ENCODE data around the gene RNF126.
A peak's percentile ranks its signal among the peaks of the same experiment; 100 is the strongest.
"Not testable (repeated sequence)": the region's sequence is repeated elsewhere in the genome, so short reads cannot be mapped to it uniquely, and the experiment has no call there.

Gene RNF126

DNA sequence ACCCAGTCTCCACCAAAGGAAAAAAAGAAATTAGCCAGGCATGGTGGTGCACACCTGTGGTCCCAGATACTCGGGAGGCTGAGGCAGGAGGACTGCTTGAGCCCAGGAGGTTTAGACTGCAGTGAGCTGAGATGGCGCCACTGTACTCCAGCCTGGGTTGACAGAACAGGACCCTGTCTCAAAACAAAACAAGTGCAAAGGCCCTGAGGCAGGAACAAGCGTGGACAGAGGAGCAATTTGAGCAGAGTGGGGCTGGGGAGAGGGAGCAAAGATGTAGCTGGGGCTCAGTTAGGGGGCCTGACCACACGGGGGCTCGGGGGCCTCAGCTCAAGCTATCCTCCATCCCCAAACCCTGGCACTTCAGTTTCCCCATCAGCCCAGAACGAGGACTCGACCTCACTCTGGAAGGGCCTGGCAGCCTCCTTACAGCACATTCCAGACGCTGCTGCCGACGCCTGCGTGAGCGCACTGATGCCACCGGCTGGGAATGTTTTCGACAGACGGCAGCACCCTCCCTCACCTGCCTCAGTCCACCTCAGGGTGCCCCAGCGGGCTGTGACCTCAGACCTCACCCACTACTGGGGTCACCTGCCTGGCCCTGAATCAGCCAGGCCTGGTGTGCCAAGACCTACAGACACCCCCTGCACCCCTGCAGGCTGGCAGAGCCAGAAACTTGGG, 27.9 kb downstream of the RNF126 start:
- in situ Hi-C loops (cut with HindIII; ENCODE audit: low sequenced_read_pairs) = no loop called here
- no peak overlapping the region for H3K4me3 ChIP-seq (ENCODE audit: low read depth, low read length)
- no peak for DNase-seq (ENCODE audit: low read depth, low spot score)
- TF ChIP-seq, protein P1, sequence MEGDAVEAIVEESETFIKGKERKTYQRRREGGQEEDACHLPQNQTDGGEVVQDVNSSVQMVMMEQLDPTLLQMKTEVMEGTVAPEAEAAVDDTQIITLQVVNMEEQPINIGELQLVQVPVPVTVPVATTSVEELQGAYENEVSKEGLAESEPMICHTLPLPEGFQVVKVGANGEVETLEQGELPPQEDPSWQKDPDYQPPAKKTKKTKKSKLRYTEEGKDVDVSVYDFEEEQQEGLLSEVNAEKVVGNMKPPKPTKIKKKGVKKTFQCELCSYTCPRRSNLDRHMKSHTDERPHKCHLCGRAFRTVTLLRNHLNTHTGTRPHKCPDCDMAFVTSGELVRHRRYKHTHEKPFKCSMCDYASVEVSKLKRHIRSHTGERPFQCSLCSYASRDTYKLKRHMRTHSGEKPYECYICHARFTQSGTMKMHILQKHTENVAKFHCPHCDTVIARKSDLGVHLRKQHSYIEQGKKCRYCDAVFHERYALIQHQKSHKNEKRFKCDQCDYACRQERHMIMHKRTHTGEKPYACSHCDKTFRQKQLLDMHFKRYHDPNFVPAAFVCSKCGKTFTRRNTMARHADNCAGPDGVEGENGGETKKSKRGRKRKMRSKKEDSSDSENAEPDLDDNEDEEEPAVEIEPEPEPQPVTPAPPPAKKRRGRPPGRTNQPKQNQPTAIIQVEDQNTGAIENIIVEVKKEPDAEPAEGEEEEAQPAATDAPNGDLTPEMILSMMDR (IDR thresholded peaks at IDR 0.05; ENCODE audit: low read depth, low read length) = no peak

DNA sequence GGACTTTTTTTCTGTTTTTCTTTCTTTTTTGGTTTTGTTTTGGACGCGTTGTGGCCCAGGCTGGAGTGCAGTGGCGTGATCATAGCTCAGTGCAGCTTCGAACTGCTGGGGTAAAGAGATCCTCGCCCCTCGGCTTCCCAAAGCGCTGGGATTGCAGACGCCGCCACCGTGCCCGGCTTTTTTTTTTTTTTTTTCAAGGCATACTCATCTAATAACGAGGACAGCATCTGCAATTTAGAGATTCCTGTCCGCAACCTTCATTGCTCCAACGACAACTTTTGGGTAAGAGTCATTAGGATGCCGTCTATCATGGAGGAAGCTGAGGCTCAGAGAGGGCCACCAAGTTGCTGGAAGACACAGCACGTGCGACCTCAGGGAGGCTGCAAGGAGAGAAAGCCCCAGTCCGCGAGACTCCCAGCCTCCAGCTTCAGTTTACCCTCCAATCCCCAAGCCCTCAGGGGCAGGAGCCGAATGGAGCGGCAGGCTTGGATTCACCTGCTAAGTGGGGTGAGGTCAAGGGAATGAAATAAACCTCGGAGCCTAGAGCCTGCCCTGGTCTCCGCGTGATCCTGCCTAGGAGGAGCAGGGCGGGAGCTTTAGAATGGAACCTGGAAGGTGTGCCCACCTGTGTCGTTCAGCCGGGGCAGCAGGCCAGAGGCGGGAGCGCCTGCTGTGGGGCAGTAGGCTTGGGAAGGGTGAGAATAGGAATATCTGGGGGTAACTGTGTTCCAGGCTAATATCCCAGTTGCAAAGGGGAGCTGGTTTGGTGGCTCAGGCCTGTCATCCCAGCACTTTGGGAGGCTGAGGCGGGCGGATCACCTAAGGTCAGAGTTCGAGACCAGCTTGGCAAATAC, 29.0 kb downstream of the RNF126 start:
- in situ Hi-C loops (cut with HindIII; ENCODE audit: low sequenced_read_pairs) = no loop called here
- TF ChIP-seq, protein P1 (IDR thresholded peaks at IDR 0.05; ENCODE audit: low read depth, low read length) = no peak

DNA sequence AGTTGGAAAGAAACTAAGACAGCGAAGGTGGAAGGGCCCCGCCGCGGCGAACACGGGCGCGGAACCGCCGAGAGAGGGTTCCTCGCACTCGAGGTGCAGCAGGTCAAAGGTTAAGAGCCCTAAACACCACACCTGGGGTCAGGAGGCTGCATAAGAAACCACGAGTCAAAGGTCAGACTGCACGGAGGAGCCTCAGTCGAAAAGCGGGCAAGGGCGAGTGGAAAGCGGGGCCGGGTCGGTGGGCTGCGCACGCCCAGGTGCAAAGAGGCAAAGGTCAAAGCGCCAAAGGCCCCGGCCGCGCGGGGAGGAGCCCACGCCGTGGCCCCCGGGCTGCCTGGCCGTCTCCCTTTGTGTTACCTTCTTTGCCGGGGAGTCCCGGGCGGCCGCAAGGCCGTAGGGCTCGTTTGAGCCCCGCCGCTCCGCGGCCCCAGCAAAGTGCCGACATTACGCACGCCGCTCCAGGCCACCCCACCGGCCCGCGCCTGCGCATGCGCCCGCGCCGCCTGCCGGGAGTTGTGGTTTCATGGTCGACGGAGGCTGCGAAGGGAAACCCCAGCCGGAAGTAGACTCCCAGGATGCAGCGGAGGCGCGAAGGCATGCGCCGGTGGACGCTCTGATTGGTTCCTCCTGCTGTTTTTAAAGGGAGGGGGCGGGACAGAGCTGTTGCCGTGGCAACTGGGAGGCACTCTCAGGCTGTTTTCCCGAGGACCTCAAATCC, 29.8 kb downstream of the RNF126 start, which contains the start of gene POLRMT:
Gene POLRMT, minus strand, starts transcription at position 470 of the 718 bp plus-strand sequence. Its CDS starts 25 bp downstream, at position 445.
- peak; percentile 99 for DNase-seq (ENCODE audit: low read depth, low spot score)
- in situ Hi-C loops (cut with HindIII; ENCODE audit: low sequenced_read_pairs) = no loop called here
- H3K4me3 ChIP-seq (ENCODE audit: low read depth, low read length) = peak within 1 kb of the TSS; percentile 83
- TF ChIP-seq, protein P1 (IDR thresholded peaks at IDR 0.05; ENCODE audit: low read depth, low read length) = no peak

More for the DNA sequence above, 29.0 kb downstream of the RNF126 start:
- DNase-seq (ENCODE audit: low read depth, low spot score) = no peak
- peak overlapping the region; percentile 83 for H3K4me3 ChIP-seq (ENCODE audit: low read depth, low read length)

DNA sequence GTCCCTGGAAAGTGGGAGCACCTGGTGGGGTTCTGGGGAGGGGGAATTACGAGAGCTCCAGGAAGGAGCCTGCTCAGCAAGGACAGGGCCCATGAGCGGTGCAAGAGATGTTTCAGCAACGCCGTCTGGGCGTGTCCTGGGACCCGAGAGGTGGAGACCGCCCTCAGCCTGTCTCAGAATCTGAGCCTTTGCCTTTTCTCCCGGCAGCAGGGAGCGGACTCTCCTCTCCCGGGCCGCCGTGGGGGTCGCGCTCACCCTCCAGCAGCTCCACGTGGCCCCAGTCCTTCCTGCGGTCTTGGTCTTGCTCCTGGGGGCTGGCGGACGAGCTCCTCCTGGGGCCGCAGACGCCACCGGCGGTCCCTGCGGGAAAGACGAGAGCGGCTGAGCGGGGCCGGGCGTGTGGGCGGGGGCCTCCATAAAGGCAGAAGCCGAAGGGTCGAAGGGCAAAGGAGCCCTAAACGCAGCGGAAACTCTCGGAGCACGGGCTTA, 30.4 kb downstream of the RNF126 start:
- in situ Hi-C loops (cut with HindIII; ENCODE audit: low sequenced_read_pairs) = no loop called here
- H3K4me3 ChIP-seq (ENCODE audit: low read depth, low read length) = peak overlapping the region; percentile 78
- TF ChIP-seq, protein P1 (IDR thresholded peaks at IDR 0.05; ENCODE audit: low read depth, low read length) = no peak
- peak; percentile 66 for DNase-seq (ENCODE audit: low read depth, low spot score)

DNA sequence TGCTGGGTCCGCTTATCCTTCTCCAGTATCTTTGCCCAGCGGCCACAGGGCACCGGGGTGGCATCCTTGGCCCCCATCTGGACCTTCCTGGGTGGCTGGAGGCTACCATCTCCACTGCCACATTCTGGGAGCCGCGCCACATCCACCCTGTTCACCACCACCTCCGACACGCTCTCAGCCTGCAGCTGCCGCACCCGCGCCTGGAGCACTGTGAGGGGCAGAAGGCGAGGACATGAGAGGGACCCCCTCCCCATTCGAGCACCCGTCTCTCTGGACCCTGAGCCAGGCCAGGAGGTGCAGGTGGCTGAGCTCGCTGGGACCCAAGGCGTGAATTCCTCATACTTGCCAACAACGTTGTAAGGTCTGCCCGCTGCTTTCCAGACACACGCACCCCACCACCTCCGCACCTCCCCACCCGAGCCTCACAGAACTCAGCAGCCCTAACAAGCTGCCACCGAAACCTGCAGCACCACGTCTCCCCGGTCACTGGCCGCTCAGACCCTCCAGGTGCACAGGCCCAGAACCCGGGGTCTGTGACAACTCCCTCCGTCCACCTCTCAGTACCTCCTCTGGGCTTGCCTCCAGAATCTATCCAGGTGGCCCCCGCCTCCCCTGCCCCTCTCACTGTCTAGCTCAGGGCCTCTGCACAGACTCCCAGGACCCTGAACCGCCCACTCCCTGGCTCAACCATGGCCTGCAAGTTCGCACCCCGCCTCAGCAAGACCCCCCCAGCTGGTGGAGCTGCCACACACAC, 32.9 kb downstream of the RNF126 start:
- TF ChIP-seq, protein P1 (IDR thresholded peaks at IDR 0.05; ENCODE audit: low read depth, low read length) = no peak
- no peak overlapping the region for H3K4me3 ChIP-seq (ENCODE audit: low read depth, low read length)
- DNase-seq (ENCODE audit: low read depth, low spot score) = no peak
- in situ Hi-C loops (cut with HindIII; ENCODE audit: low sequenced_read_pairs) = no loop called here

DNA sequence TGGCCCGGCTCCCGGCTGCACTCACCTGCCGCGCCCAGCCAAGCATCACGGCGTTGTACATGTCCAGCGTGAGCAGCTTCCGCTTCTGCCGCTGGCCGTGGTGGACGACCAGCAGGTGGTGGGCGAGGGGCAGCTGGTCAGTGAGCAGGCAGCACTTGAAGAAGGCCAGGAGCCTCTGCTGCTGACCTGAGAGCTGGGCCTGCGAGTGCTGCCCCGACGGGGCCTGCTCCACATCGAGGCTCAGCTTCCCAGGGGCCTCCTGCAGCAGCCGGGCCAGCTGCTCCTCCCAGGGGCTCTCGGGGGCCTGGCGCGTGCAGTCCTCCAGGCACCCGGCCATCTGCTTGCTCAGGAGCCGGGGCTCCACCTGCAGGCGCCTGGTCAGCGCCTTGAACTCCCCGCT, 33.5 kb downstream of the RNF126 start:
- DNase-seq (ENCODE audit: low read depth, low spot score); H3K4me3 ChIP-seq (ENCODE audit: low read depth, low read length); in situ Hi-C loops (cut with HindIII; ENCODE audit: low sequenced_read_pairs): not testable (repeated sequence)
